Ishikawa (cell line): Measurements from ENCODE around the gene ETFBKMT.

Experiments used
- CEBPB ChIP-seq: IDR thresholded peaks from 2 replicates; pipeline ENCODE4 v1.6.1; 2012
- CREB1 ChIP-seq: IDR thresholded peaks from 2 replicates; pipeline ENCODE4 v1.6.1; 2012; ENCODE audit warnings: low read depth
- EP300 ChIP-seq: IDR thresholded peaks from 2 replicates; pipeline ENCODE4 v1.6.1; 2012; ENCODE audit warnings: borderline replicate concordance
- FOXM1 ChIP-seq: IDR thresholded peaks from 2 replicates; pipeline ENCODE4 v1.6.1; 2012; ENCODE audit warnings: low read depth, borderline replicate concordance
- MAX ChIP-seq: IDR thresholded peaks from 2 replicates; pipeline ENCODE4 v1.6.1; 2012
- RAD21 ChIP-seq: IDR thresholded peaks from 2 replicates; pipeline ENCODE4 v1.6.1; 2012; ENCODE audit warnings: low read depth
- TCF12 ChIP-seq: IDR thresholded peaks from 2 replicates; pipeline ENCODE4 v1.6.1; 2012; ENCODE audit warnings: low read depth
- TEAD4 ChIP-seq: IDR thresholded peaks from 2 replicates; pipeline ENCODE4 v1.6.1; 2012

- TF ChIP-seq TCF12 (no peak), MAX (no peak), EP300 (no peak), CEBPB (no peak), CREB1 (no peak), RAD21 (no peak), FOXM1 (no peak), TEAD4 (no peak)
These were observed 37.5 kb upstream of the ETFBKMT start for GRCh38 chr12:31622038-31622437.
